HFFc6 (cell line): ENCODE measurements around the gene MYB. TPM values are rescaled to one million over a fixed set of nuclear protein-coding genes. Genes with fewer than 3 reads are reported as not detected.
"Not testable (repeated sequence)": the region's sequence is repeated elsewhere in the genome, so short reads cannot be mapped to it uniquely, and the experiment has no call there.

ENCODE experiments used
- DNase-seq: peaks from one replicate; pipeline ENCODE4 v3.0.0-alpha.2; 2018
- H3K27ac Mint-ChIP-seq: 2 replicates; pipeline ENCODE4 v1.8.0; 2020; ENCODE audit warnings: mild to moderate bottlenecking, mixed read lengths
- H3K27me3 Mint-ChIP-seq: 2 replicates; pipeline ENCODE4 v1.8.0; 2021; ENCODE audit warnings: mild to moderate bottlenecking, moderate library complexity, mixed read lengths; ENCODE audit not compliant: insufficient read depth
- H3K36me3 Mint-ChIP-seq: 2 replicates; pipeline ENCODE4 v1.8.0; 2021; ENCODE audit warnings: low read depth, mixed read lengths
- H3K4me1 Mint-ChIP-seq: 2 replicates; pipeline ENCODE4 v1.8.0; 2020; ENCODE audit warnings: low read depth, mixed read lengths
- H3K4me3 Mint-ChIP-seq: 2 replicates; pipeline ENCODE4 v1.8.0; 2020; ENCODE audit warnings: mild to moderate bottlenecking, moderate library complexity, mixed read lengths
- H3K9me3 Mint-ChIP-seq: 2 replicates; pipeline ENCODE4 v1.8.0; 2020; ENCODE audit warnings: mild to moderate bottlenecking, mixed read lengths
- total RNA-seq, 6 experiments: library from RNA; stranded (reverse); fragmentation: NEBNext Ultra II Directional; extraction: Animal tissue kit (Norgen Biotek cat#: 25700); gene quantifications; 2 replicates in 1 of 6; 3 replicates in 5 of 6; pipeline ENCODE4 v1.2.3, GENCODE V29; 2021
- TF ChIP-seq, protein P1 (sequence below): fragments of 200-600 bp; sonication (generic); IDR thresholded peaks from 2 replicates; pipeline ENCODE4 v1.5.0; 2021; ENCODE audit warnings: antibody characterized with exemption, mild to moderate bottlenecking

MYB gene
- total RNA-seq, 6 experiments from 2014 or later = 0.17 to 0.35 (median 0.19) TPM

DNA sequence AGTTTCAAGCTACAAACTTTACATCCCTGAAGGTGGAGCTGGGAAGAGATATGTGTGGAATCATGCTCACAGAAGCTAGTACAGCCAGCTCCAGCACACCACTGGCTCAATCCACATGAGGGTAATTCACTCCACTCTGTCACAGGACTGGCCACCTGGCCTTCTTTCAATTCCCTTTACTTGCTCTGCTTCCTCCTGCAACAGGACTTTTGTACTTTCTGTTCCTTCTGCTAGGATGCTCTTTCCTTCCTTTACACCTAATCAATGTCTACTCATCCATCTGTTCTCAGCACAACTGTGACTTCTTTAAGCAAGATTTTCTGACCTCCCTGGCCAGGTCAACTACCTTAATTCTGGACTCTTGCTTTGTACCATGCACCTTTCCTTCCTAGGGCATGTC lies 39.4 kb upstream of the MYB start:
- H3K4me1 Mint-ChIP-seq = peaks cover 19% of the 10 kb centered on the region
- no peak for DNase-seq
- H3K36me3 Mint-ChIP-seq = no peaks in the 10 kb centered on the region
- H3K9me3 Mint-ChIP-seq = no peaks in the 10 kb centered on the region
- no peak overlapping the region for H3K4me3 Mint-ChIP-seq
- peaks cover 33% of the 10 kb centered on the region for H3K27me3 Mint-ChIP-seq
- no peak overlapping the region for H3K27ac Mint-ChIP-seq
- TF ChIP-seq, protein P1, sequence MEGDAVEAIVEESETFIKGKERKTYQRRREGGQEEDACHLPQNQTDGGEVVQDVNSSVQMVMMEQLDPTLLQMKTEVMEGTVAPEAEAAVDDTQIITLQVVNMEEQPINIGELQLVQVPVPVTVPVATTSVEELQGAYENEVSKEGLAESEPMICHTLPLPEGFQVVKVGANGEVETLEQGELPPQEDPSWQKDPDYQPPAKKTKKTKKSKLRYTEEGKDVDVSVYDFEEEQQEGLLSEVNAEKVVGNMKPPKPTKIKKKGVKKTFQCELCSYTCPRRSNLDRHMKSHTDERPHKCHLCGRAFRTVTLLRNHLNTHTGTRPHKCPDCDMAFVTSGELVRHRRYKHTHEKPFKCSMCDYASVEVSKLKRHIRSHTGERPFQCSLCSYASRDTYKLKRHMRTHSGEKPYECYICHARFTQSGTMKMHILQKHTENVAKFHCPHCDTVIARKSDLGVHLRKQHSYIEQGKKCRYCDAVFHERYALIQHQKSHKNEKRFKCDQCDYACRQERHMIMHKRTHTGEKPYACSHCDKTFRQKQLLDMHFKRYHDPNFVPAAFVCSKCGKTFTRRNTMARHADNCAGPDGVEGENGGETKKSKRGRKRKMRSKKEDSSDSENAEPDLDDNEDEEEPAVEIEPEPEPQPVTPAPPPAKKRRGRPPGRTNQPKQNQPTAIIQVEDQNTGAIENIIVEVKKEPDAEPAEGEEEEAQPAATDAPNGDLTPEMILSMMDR = no peak

DNA sequence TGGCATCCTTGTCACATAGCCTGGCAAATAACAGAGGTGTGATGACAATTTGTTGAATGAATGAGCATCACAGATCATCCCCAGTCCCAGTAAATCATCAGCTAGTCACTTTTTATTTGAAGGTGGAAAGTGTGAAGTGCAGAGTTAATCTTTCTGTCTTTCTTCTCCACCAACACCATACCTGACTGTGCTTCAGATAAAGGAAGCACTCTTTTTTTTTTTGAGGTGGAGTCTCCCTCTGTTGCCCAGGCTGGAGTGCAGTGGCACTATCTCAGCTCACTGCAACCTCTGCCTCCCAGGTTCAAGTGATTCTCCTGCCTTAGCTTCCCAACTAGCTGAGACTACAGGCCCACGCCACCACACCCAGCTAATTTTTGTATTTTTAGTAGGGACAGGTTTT lies 38.9 kb upstream of the MYB start:
- peaks cover 19% of the 10 kb centered on the region for H3K4me1 Mint-ChIP-seq
- not testable (repeated sequence) for H3K27ac Mint-ChIP-seq

DNA sequence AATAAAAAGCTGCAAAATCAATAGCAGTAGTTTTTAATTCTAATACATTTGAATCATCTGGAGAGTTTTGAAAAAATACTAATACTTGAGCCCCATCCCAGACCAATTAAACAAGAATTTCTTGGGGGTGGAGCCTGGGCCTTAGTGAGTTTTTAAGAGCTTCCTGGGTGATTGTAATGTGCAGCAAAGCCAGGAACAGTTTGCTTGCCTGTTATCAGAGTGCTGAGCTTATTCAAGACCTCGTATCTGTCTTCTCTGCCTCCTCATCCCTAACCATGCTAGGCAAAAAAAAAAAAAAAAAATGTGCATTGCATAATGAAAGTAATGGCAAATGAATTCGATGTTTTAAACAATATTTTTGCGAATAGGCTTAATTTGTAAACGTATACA lies 36.4 kb upstream of the MYB start:
- Mint-ChIP-seq H3K27me3 (peaks cover 18% of the 10 kb centered on the region), H3K27ac (no peak overlapping the region), H3K36me3 (no peaks in the 10 kb centered on the region), H3K4me3 (no peak overlapping the region), H3K9me3 (no peaks in the 10 kb centered on the region), H3K4me1 (peaks cover 19% of the 10 kb centered on the region)
- TF ChIP-seq, protein P1 = no peak
- DNase-seq = no peak

More for the DNA sequence above, 38.9 kb upstream of the MYB start:
- peaks cover 33% of the 10 kb centered on the region for H3K27me3 Mint-ChIP-seq
- not testable (repeated sequence) for H3K4me3 Mint-ChIP-seq, H3K9me3 Mint-ChIP-seq, H3K36me3 Mint-ChIP-seq, DNase-seq

DNA sequence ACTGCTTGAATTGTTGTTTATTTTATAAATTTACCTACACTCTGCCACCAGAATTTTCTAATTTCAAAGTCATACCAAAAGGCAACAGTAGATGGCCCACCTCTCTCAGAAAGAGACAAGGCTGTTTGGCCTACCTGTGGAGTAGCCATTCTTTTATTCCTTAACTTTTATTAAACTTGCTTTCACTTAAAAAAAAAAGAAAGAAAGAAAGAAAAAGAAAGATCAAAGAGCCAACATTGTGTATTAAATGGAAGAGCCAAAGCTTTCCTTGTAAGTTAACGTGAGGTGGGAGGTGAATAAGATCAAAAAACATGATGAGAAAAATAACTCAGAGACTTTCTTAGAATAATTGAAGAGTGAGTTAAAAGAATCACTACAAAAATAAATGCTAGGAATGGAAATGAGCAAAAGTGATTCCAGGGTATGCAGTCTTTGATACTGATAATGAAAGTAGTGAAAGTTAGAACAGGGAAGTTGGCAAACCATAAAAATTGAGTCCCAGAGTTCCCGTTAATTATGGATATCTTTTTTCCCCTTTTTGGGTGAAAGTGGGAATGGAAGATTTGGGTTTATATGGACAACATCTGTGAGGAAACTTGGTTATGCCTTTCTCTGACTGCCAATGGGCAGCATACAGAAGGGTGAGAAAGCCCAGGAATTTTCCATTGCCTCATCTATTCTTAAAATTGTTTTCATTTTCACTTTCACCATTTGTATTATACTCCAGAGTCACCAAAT lies 35.9 kb upstream of the MYB start:
- peak; percentile 32 for DNase-seq
- Mint-ChIP-seq H3K4me3 (no peak overlapping the region), H3K4me1 (peaks cover 19% of the 10 kb centered on the region), H3K9me3 (no peaks in the 10 kb centered on the region), H3K27me3 (peaks cover 13% of the 10 kb centered on the region), H3K27ac (no peak overlapping the region), H3K36me3 (no peaks in the 10 kb centered on the region)
- TF ChIP-seq, protein P1 = peak; percentile 83

DNA sequence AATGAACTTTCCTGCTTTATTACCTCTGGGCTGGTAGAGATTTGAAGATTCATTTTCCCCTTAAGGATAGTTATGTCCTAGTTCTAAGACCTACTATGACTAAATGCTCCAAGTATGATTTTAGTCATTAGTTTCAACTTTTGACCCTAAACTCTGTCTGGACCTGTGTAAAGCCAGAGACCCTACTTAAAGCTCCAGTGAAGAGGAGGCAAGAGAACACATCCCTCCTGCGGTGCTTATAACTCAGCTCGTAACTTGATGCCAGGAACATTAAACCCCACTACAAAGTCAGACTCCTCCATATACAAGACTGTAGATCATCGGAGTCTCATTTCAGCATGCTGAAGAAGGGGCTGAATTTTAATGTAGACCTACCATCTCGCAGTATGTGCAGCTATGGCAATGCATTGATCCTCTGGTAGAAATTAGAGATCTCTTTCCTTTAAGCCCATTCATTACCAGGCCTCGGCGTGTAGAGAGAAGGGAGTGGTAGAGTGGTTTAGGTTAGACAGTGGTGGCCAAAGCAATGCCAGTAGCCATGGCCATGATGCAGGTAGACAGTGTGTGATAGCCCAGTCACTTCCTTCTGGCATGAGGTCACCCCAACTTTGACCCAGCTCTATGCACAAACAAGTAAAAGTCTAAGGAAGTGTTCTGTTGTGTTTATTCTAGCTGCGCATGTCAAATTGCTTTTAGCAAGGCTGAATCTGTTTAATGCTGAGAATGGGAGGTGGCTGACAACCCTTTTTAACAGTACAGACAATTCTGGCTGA lies 34.8 kb upstream of the MYB start:
- peaks cover 19% of the 10 kb centered on the region for H3K4me1 Mint-ChIP-seq
- H3K36me3 Mint-ChIP-seq = no peaks in the 10 kb centered on the region
- H3K9me3 Mint-ChIP-seq = peaks cover 6% of the 10 kb centered on the region; the same call in 1 of the 2 replicates
- no peak overlapping the region for H3K4me3 Mint-ChIP-seq
- H3K27me3 Mint-ChIP-seq = peaks cover 3% of the 10 kb centered on the region
- TF ChIP-seq, protein P1 = no peak
- peak; percentile 4 for DNase-seq
- no peak overlapping the region for H3K27ac Mint-ChIP-seq
